Memory B cell (primary cell): ENCODE measurements around the gene SIRT7.

ENCODE experiments used
- ATAC-seq: fragments of 150-1000 bp; cut with Tn5 transposase; 2 replicates; pipeline ENCODE4 v1.10.0; 2021; ENCODE audit warnings: low read depth, mild to moderate bottlenecking, moderate library complexity
- DNase-seq, 2 donors: peaks; one replicate each; pipeline ENCODE4 v3.0.0; 2022; ENCODE audit warnings: low spot score in 2 of 2
- H3K27ac Mint-ChIP-seq: one replicate; pipeline ENCODE4 v1.8.0; 2022; ENCODE audit warnings: mild to moderate bottlenecking, moderate library complexity, mixed read lengths
- H3K27me3 Mint-ChIP-seq: one replicate; pipeline ENCODE4 v1.8.0; 2022; ENCODE audit warnings: mixed read lengths
- H3K36me3 Mint-ChIP-seq: one replicate; pipeline ENCODE4 v1.8.0; 2022; ENCODE audit warnings: mild to moderate bottlenecking, mixed read lengths
- H3K4me1 Mint-ChIP-seq: one replicate; pipeline ENCODE4 v1.8.0; 2022; ENCODE audit warnings: mixed read lengths
- H3K4me3 Mint-ChIP-seq: one replicate; pipeline ENCODE4 v1.8.0; 2022; ENCODE audit warnings: mild to moderate bottlenecking, moderate library complexity, mixed read lengths
- H3K9me3 Mint-ChIP-seq: one replicate; pipeline ENCODE4 v1.8.0; 2022; ENCODE audit warnings: mixed read lengths

Gene SIRT7

DNA sequence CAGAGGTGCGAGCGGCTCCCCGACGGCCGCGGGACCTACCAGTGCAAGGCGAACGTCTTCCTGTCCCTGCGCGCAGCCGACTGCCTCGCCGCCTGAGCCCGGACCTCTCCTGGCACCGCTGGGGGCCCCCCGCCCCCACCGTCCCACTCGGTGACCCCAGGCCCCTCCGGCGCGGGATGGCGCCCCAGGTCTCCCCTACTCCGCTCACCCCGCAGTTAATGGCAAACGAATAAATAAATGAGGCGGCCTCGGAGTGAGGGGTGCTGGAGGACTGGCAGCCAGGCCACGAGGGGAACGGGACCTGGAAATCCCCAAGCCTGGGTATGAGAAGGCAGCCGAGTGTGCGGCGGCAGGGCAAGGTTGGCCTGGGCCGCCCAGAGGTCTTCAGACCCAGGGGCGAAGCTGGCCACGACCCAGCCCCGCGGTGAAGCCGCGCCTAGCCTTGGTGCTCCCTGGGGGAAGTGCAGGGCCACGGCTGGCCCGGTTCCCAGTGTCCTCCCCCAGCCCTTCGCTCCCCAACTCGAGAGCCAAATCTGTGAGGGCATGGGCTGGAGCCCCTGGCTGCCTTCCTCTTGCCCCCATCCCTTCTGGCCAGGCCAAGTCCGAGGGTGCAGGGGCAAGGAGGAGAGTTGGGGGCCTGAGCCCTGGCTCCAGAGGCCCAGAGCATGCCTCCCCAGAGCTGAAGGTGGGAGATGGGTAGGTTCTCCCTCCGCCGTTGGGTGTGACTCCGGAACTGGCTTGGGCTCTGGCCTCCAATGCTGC is 15.1 kb downstream of the SIRT7 start:
- no peak overlapping the region for H3K4me3 Mint-ChIP-seq
- H3K27me3 Mint-ChIP-seq = peaks cover 5% of the 10 kb centered on the region
- H3K27ac Mint-ChIP-seq = no peak overlapping the region
- DNase-seq (no peak), ATAC-seq (peak; percentile 54)
- H3K4me1 Mint-ChIP-seq = peaks cover 3% of the 10 kb centered on the region
- H3K36me3 Mint-ChIP-seq = peaks cover 7% of the 10 kb centered on the region
- no peaks in the 10 kb centered on the region for H3K9me3 Mint-ChIP-seq

DNA sequence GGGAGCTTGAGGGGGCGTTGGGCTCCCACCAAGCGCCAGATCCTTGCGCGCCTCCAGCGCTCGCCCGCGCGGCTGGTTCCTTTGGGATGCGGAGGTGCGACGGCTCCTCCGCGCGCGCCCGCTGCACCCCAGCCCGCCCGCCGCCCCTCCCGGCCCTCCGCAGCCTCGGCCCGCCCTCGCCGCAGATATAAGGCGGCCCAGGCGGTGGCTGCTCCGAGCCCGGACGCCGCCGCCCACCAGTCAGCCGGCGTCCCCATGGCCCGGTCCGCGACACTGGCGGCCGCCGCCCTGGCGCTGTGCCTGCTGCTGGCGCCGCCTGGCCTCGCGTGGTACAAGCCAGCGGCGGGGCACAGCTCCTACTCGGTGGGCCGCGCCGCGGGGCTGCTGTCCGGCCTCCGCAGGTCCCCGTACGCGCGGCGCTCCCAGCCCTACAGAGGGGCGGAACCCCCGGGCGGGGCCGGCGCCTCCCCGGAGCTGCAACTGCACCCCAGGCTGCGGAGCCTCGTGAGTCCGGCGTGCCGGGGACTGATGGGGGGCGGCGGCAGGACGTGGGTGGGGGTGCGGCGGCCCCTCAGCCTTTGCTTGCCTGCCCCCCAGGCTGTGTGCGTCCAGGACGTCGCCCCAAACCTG is 15.8 kb downstream of the SIRT7 start, which contains the start of gene NPB:
NPB (plus strand) TSS at position 216 of the 630 bp plus-strand sequence; CDS start at position 256, 40 bp downstream.
- DNase-seq (no peak), ATAC-seq (peak; percentile 56)
- H3K27me3 Mint-ChIP-seq = peaks cover 5% of the 10 kb centered on the region
- H3K27ac Mint-ChIP-seq = no peak within 1 kb of the TSS
- H3K4me1 Mint-ChIP-seq = peaks cover 3% of the 10 kb centered on the region
- H3K9me3 Mint-ChIP-seq = no peaks in the 10 kb centered on the region
- peaks cover 7% of the 10 kb centered on the region for H3K36me3 Mint-ChIP-seq
- peak within 1 kb of the TSS; percentile 18 for H3K4me3 Mint-ChIP-seq

DNA sequence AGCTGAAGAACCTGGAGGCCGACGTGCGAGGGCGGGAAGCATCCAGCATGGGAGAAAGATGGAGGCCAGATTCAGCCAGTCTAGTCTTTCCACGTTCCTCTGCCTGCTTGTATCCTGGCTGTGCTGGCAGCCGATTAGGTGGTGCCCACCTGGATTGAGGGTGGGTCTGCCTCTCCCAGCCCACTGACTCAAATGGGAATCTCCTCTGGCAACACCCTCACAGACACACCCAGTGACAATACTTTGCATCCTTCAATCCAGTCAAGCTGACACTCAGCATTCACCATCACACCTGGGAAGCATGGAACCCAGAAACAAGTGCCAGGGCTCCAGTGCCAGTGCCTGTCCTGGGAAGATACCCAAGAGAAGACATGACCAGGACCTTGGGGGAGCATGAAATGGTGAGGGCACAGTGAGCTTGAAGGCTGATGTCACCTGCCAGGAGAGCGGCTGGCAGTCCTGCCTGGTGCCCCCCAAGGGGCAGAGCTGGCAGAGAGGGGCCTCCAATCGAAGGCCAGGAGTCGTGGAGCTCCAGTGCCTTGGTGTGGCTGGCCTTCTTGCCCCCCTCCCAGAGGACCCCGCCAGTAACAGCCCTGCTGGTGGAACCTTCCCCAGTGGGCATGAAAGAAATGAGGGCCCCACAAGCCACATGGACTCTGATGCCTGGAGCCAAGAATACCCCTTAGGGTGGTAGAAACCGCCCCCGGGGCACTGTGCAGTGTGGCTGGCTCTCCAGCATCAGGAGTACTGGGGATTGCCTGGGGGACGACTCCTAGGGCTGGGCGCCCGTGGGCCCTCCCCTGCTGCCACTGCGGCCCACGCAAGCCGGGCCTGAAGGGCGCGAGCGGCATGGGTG is 16.6 kb downstream of the SIRT7 start:
- Mint-ChIP-seq H3K27ac (no peak overlapping the region), H3K4me3 (peak overlapping the region; percentile 18), H3K27me3 (peaks cover 5% of the 10 kb centered on the region), H3K9me3 (no peaks in the 10 kb centered on the region), H3K36me3 (peaks cover 9% of the 10 kb centered on the region), H3K4me1 (peaks cover 3% of the 10 kb centered on the region)
- ATAC-seq (no peak), DNase-seq (no peak)

DNA sequence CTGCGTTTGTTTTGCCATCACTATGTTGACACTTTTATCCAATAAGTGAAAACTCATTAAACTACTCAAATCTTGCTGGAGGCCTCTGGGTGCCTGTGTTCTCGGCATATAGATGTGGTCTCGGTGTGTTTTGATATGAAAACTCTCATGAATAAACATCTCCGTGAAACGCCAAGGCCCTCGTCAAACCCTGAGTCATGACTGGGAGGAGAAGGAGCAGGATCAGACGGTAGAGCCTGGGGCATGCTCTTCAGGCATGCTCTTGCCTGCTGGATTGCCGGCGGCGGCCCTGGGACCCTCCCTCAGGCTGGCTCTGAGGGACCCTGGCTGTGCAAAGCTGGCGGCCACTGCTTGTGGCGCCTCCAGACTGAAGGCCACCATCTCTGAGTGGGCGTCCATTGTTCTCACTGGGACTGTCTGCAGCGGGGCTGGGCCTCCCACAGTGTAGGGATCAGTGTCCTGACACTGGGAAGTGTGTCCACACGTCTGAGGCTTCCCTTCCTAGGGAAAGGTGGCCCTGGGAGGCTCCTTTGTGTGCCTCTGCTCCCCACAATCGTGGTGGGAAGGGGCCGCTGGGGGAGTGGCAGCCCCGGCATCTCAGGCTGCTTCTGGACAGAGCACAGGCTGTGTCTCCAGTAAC is 17.7 kb downstream of the SIRT7 start:
- Mint-ChIP-seq H3K4me3 (no peak overlapping the region), H3K27ac (no peak overlapping the region), H3K4me1 (peaks cover 3% of the 10 kb centered on the region), H3K36me3 (peaks cover 10% of the 10 kb centered on the region), H3K9me3 (no peaks in the 10 kb centered on the region), H3K27me3 (peaks cover 5% of the 10 kb centered on the region)
- no peak for ATAC-seq
- no peak for DNase-seq

DNA sequence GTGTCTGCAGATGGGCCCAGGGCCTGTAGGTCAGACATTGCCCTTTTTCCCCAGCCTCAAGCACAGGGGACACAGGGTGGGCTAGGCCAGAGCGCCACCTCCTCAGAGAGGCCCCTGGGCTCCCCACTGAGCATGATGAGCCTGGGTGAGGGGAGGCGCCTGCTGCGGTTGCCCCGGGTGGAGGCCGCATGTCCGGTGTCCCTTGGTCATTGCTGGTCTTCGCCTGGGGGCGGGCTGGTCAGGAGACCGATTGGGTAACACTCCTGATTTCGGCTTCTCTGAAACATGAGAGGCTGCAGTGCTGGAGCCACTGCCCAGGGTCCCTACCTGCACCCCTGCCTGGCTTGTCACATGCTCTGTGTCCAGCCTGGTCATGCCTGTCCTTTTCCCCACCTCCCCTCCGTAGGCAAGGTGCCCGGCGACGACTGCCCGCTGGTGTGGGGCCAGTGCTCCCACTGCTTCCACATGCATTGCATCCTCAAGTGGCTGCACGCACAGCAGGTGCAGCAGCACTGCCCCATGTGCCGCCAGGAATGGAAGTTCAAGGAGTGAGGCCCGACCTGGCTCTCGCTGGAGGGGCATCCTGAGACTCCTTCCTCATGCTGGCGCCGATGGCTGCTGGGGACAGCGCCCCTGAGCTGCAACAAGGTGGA is 18.3 kb downstream of the SIRT7 start:
- DNase-seq (no peak), ATAC-seq (no peak)
- Mint-ChIP-seq H3K9me3 (no peaks in the 10 kb centered on the region), H3K27ac (no peak overlapping the region), H3K27me3 (peaks cover 5% of the 10 kb centered on the region), H3K4me1 (peaks cover 3% of the 10 kb centered on the region), H3K4me3 (no peak overlapping the region), H3K36me3 (peaks cover 11% of the 10 kb centered on the region)

DNA sequence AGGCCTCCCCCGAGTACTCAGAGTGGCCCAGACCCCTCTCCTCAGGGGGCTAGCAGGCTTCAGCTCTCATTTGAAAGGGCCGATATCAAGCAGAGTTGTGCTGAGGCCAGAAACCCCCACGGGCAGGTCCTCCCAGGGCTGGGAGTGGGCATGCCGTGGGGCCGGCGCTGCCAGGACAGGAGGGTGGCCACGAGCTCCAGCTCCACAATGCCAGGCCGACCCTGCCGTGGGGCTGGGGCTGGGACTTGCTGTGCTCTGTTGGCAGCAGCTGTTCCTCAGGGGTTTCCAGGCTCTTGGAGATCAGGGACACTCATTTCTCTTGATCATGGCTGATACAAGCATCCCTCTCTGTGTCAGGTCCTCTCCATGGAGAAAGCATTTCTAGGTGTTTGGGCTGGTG is 19.1 kb downstream of the SIRT7 start:
- DNase-seq = no peak
- Mint-ChIP-seq H3K4me3 (no peak overlapping the region), H3K36me3 (peaks cover 11% of the 10 kb centered on the region), H3K9me3 (no peaks in the 10 kb centered on the region), H3K27me3 (peaks cover 5% of the 10 kb centered on the region), H3K4me1 (peaks cover 3% of the 10 kb centered on the region), H3K27ac (no peak overlapping the region)
- ATAC-seq = no peak

DNA sequence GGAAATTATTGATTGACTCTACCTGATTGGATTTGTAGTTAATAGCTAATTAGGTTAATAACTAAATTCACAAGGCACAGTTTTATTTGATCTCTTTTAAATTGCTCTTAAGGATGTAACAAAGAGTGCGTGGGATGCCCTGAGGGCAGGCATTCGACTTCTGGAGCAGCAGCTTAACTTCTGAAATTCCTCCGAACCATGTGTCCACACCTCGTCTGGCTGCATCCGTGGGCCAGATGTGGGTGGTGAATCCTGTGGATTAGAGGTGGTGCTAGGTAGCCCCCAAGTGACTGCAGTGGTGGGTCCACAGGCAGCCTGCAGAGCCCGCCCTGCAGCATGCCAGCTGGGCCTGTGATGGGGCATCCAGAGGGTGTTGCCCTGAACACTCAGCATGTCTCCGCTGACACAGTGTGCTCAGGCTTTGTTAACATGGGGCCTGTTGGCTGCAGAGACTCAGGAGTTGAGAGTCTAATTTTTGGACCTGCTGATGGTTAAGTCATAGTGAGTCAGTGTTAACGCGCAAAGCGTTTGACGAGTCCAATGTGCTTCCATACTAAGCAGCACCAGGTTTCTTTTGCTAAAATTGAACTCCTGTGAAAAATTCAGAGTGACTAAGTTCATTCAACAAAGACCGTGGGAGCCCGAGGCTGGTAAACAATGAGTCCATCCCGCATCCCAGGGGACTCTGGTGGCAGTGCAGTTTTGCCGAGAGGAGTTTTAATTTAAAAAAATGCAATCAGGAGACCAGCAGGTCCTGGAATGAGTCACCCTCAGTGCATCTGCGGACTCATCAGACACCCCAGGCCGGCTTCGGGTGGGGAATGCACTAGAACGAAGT is 19.7 kb downstream of the SIRT7 start:
- Mint-ChIP-seq H3K4me3 (no peak overlapping the region), H3K27ac (no peak overlapping the region), H3K36me3 (peaks cover 11% of the 10 kb centered on the region), H3K4me1 (peaks cover 5% of the 10 kb centered on the region), H3K27me3 (peaks cover 5% of the 10 kb centered on the region), H3K9me3 (no peaks in the 10 kb centered on the region)
- ATAC-seq (no peak), DNase-seq (no peak)

DNA sequence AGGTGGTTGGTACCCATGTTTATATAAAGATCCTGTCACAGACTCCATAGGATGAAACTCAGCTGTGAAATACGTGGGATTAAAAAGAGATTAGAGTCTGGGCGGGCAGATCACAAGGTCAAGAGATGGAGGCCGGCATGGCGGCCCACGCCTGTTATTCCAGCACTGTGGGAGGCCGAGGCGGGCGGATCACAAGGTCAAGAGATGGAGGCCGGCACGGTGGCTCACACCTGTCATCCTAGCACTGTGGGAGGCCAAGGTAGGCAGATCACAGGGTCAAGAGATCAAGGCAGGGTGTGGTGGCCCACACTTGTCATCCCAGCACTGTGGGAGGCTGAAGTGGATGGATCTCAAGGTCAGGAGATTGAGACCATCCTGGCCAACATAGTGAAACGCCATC is 22.6 kb downstream of the SIRT7 start:
- Mint-ChIP-seq H3K4me1 (peaks cover 5% of the 10 kb centered on the region), H3K9me3 (no peaks in the 10 kb centered on the region), H3K27me3 (no peaks in the 10 kb centered on the region), H3K27ac (no peak overlapping the region), H3K4me3 (no peak overlapping the region), H3K36me3 (peaks cover 10% of the 10 kb centered on the region)
- no peak for DNase-seq
- ATAC-seq = no peak

DNA sequence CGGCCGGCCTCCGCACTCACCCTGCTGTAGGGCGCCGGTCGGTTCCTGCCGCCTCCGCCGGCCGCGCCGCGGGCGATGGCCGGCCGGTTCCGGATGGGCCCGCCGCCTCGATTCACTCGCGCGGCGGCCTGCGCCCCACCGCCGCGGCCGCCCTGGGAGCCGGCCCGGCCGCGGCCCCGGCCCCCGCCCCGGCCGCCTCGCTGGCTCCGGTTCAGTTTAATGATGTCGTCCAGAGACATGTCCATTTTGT is 26.7 kb downstream of the SIRT7 start:
- peaks cover 17% of the 10 kb centered on the region for H3K36me3 Mint-ChIP-seq
- peaks cover 18% of the 10 kb centered on the region for H3K4me1 Mint-ChIP-seq

DNA sequence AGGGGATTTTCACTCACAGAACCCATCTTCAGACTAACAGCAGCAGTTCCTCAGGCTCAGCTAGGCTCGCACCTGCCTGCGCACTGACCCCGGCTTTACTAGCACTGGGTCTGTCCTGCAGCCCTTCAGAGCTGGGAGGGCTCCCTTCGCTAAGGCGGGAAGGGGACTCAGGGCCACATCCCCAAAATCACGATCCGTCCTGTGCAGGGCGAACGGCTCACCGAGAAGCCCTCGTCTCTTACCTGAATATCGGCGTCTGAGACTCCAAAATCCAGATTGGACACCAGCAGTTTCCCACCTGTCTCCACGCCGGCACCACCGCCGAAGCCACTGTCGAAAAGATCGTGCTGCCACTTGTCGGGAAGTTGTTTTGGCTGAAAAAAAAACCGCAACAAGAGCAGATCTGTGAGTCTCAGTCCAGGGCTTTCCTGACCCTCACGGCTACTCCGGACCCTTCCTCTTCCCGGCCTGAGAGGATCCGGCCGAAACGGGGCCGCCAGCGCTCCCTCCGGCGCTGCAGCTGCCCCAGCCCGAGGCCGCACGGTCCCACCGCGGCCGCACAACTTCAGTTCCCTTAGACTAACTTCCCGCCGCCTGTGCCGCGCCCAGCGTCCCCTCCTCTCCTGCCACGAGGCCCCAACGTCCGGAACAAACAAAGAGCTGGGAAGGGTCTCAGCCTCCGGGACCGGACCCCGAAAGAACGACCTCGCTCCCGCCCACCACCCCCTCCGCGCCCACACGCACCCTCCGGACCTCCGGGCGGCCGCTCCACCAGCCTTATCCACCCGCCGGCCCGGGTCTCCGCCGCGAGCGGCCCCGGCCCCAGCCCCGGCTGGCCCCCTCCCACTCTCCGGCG is 27.3 kb downstream of the SIRT7 start:
- Mint-ChIP-seq H3K4me3 (peak overlapping the region; percentile 76), H3K27ac (peak overlapping the region; percentile 96), H3K4me1 (peaks cover 18% of the 10 kb centered on the region), H3K27me3 (no peaks in the 10 kb centered on the region), H3K9me3 (no peaks in the 10 kb centered on the region), H3K36me3 (peaks cover 19% of the 10 kb centered on the region)
- no peak for DNase-seq
- no peak for ATAC-seq

More for the DNA sequence above, 26.7 kb downstream of the SIRT7 start:
- Mint-ChIP-seq H3K27ac (peak overlapping the region; percentile 96), H3K27me3 (no peaks in the 10 kb centered on the region), H3K4me3 (peak overlapping the region; percentile 97), H3K9me3 (no peaks in the 10 kb centered on the region)
- no peak for DNase-seq
- peak; percentile 5 for ATAC-seq

DNA sequence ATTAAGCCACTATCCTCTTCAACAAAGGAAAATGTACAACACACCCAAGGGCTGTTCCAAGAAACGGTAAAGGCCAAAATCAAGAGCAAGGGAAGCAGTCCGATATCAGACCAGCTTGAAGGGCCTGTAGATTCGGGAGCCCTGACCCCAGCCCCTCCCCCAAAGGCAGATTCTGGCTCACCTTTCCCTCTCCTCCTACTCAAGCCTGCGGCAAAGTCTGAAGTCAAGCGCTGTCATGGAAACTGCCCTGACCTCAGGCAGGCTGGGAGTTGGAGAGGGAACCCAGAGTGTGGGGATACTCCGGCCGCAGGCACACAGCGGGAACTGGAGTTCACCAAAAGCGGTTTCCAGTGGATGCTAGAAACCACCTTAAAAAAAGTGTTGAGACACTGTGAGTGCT is 28.4 kb downstream of the SIRT7 start:
- Mint-ChIP-seq H3K4me3 (peak overlapping the region; percentile 59), H3K36me3 (peaks cover 20% of the 10 kb centered on the region), H3K9me3 (no peaks in the 10 kb centered on the region), H3K27me3 (no peaks in the 10 kb centered on the region), H3K4me1 (peaks cover 18% of the 10 kb centered on the region), H3K27ac (no peak overlapping the region)
- DNase-seq (no peak), ATAC-seq (no peak)

DNA sequence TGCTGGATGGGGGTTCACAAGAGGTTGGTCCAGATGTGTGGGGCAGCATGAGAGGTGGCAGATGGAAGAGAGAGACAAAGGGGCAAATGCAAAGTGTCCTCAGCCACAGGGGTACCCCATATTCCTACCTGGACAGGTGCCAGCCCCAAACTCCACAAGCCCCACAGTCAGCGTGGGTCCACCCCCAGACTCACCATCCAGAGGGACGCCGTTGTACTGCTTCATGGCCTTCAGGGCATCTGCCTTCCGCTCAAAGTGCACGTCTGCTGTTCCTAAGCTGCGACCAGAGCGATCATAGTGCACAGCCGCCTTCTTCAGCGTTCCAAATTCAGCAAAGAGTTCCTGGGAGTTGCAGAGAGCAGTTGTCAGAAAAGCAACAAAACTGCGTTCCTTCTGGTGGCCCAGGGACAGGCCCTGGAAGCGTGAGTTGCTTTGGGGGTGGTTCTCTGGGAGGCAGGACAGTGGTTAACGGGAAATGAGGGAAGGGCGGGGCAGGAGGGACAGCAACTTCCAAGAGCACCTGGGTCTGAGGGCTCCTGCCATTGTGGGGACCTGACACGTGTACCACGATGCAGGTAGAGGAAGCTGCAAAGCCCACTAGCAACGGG is 28.9 kb downstream of the SIRT7 start:
- peak overlapping the region; percentile 59 for H3K4me3 Mint-ChIP-seq
- no peak overlapping the region for H3K27ac Mint-ChIP-seq
- DNase-seq (no peak), ATAC-seq (no peak)
- no peaks in the 10 kb centered on the region for H3K27me3 Mint-ChIP-seq
- H3K9me3 Mint-ChIP-seq = no peaks in the 10 kb centered on the region
- H3K36me3 Mint-ChIP-seq = peaks cover 24% of the 10 kb centered on the region
- H3K4me1 Mint-ChIP-seq = peaks cover 18% of the 10 kb centered on the region
